ENCODE data around the gene AMBP. TPM values are rescaled to one million over a fixed set of nuclear protein-coding genes. Genes with fewer than 3 reads are reported as not detected.

AMBP gene
- total and polyA plus RNA-seq, 2 of the 13 experiments (the other 11 are each of a cell fraction or from before 2014, with no cell fraction given), result 1,510 to 2,580 TPM

GRCh38 chr9:114082017-114082762, 4.1 kb upstream of the AMBP start (continued):
- TF ChIP-seq ZBTB44 (CRISPR knock-in tag; IDR thresholded peaks at IDR 0.05), result no peak; the same call in 1 of the 2 replicates
- TF ChIP-seq CHCHD3 (CRISPR knock-in tag; IDR thresholded peaks at IDR 0.05), result no peak
- peak; percentile 67 for TF ChIP-seq RBFOX2 (IDR thresholded peaks at IDR 0.05; ENCODE audit: low read depth, low read length)
- peak; percentile 84; the same call in 1 of the 2 replicates for TF ChIP-seq NAIF1 (CRISPR knock-in tag; IDR thresholded peaks at IDR 0.05; ENCODE audit: borderline replicate concordance)
- no peak for TF ChIP-seq NFE2L1 (CRISPR knock-in tag; IDR thresholded peaks at IDR 0.05; ENCODE audit: borderline replicate concordance)
- no peak for TF ChIP-seq ZBTB49 (CRISPR knock-in tag; IDR thresholded peaks at IDR 0.05; ENCODE audit: borderline replicate concordance)
- TF ChIP-seq ZNF513 (CRISPR knock-in tag; conservative IDR thresholded peaks at IDR 0.05), result no peak
- TF ChIP-seq ZSCAN5A (CRISPR knock-in tag; IDR thresholded peaks at IDR 0.05; ENCODE audit: borderline replicate concordance), result peak; percentile 46; the same call in 1 of the 2 replicates
- 0 out of 2 replicates have a peak, but pooled peaks have one; percentile 50 for TF ChIP-seq SOX5 (CRISPR knock-in tag; IDR thresholded peaks at IDR 0.05; ENCODE audit: borderline replicate concordance)
- peak; percentile 74; the same call in 1 of the 2 replicates for TF ChIP-seq KLF9 (CRISPR knock-in tag; IDR thresholded peaks at IDR 0.05; ENCODE audit: low read depth)
- TF ChIP-seq SATB2 (CRISPR knock-in tag; IDR thresholded peaks at IDR 0.05), result no peak
- no peak; the same call in 1 of the 2 replicates for TF ChIP-seq SMAD9 (CRISPR knock-in tag; IDR thresholded peaks at IDR 0.05)
- TF ChIP-seq CBX2 (IDR thresholded peaks at IDR 0.05; ENCODE audit: low read depth, low read length), result no peak
- TF ChIP-seq CBX2 (CRISPR knock-in tag; IDR thresholded peaks at IDR 0.05; ENCODE audit: low read depth), result no peak
- TF ChIP-seq NCOA1 (CRISPR knock-in tag; IDR thresholded peaks at IDR 0.05), result peak; percentile 33; the same call in 1 of the 2 replicates
- no peak for TF ChIP-seq ZNF784 (CRISPR knock-in tag; IDR thresholded peaks at IDR 0.05; ENCODE audit: borderline replicate concordance)
- TF ChIP-seq ZNF282 (IDR thresholded peaks at IDR 0.05; ENCODE audit: partially characterized antibody), result no peak
- 0 out of 2 replicates have a peak, but pooled peaks have one; percentile 44 for TF ChIP-seq ZNF703 (CRISPR knock-in tag; IDR thresholded peaks at IDR 0.05; ENCODE audit: borderline replicate concordance)
- no peak for TF ChIP-seq REXO4 (CRISPR knock-in tag; IDR thresholded peaks at IDR 0.05; ENCODE audit: borderline replicate concordance)
- no peak for TF ChIP-seq SUZ12 (IDR thresholded peaks at IDR 0.05; ENCODE audit: low read depth, low read length)
- peak; percentile 71 for TF ChIP-seq JUND (CRISPR knock-in tag; IDR thresholded peaks at IDR 0.05)
- peak; percentile 91; the same call in 1 of the 2 replicates for TF ChIP-seq ZNF792 (CRISPR knock-in tag; IDR thresholded peaks at IDR 0.05)
